Uterus (tissue), 4 donors: ENCODE measurements around the gene CEACAM6. TPM values are rescaled to one million over a fixed set of nuclear protein-coding genes. Genes with fewer than 3 reads are reported as not detected.
A peak's percentile ranks its signal among the peaks of the same experiment; 100 is the strongest.
"Not testable (repeated sequence)": the region's sequence is repeated elsewhere in the genome, so short reads cannot be mapped to it uniquely, and the experiment has no call there.

Experiments
- DNase-seq, 2 donors: peaks; one replicate each; pipeline ENCODE4 v3.0.0-alpha.2; 2019 to 2020
- H3K27ac ChIP-seq, 2 donors: fragments of 200-600 bp; sonication (generic); 1 replicate in 1 of 2; 2 replicates in 1 of 2; pipeline ENCODE4 v1.5.1; 2016 to 2018
- H3K27me3 ChIP-seq, 2 donors: fragments of 200-600 bp; sonication (generic); one replicate each; pipeline ENCODE4 v1.5.1; 2018 to 2019; ENCODE audit warnings: control low read depth in 1 of 2
- H3K36me3 ChIP-seq, 2 donors: fragments of 200-600 bp; sonication (generic); one replicate each; pipeline ENCODE4 v1.5.1; 2019; ENCODE audit warnings: control low read depth in 1 of 2
- H3K4me1 ChIP-seq, 2 donors: fragments of 200-600 bp; sonication (generic); one replicate each; pipeline ENCODE4 v1.5.1; 2018 to 2019; ENCODE audit warnings: control low read depth in 1 of 2
- H3K4me3 ChIP-seq, 2 donors: fragments of 200-600 bp; sonication (generic); 1 replicate in 1 of 2; 2 replicates in 1 of 2; pipeline ENCODE4 v1.5.1; 2018 to 2019; ENCODE audit warnings: mild to moderate bottlenecking in 1 of 2
- H3K9me3 ChIP-seq, 2 donors: fragments of 200-600 bp; sonication (generic); one replicate each; pipeline ENCODE4 v1.5.1; 2019; ENCODE audit warnings: control low read depth in 1 of 2
- POLR2A ChIP-seq, 2 donors: fragments of 450-650 bp; IDR thresholded peaks; one replicate each; pipeline ENCODE4 v1.6.1; 2016; ENCODE audit warnings: antibody characterized with exemption in 2 of 2, mild to moderate bottlenecking in 1 of 2, moderate library complexity in 1 of 2
- intact Hi-C: fragments of 100-400 bp; cut with DNase I; formaldehyde crosslinking; loops from one replicate; pipeline ENCODE4 v1.15.1; 2023; ENCODE audit warnings: low total_unique reads
- total RNA-seq, 4 donors: library from RNA; depleted of rRNA in 3 of 4; stranded (reverse); fragments of >200 nt in 3 of 4; gene quantifications; one replicate each; pipeline versions ENCODE4 v1.1.0 to v1.2.4, GENCODE V29; 2014 to 2023
- TF ChIP-seq, protein P1 (sequence below), 4 experiments: fragments of 200-600 bp in 2 of 4; fragments of 450-650 bp in 2 of 4; sonication (generic) in 2 of 4; IDR thresholded peaks; one replicate each; pipeline ENCODE4 v1.5.1; 2016 to 2019; ENCODE audit warnings: antibody characterized with exemption in 4 of 4, mild to moderate bottlenecking in 2 of 4, moderate library complexity in 1 of 4
- donor health status: DM: yes; HTN: yes; CAD: no.

The CEACAM6 gene
- total RNA-seq, 4 donors from 2014 or later: 0.41 TPM; not detected in 3

DNA sequence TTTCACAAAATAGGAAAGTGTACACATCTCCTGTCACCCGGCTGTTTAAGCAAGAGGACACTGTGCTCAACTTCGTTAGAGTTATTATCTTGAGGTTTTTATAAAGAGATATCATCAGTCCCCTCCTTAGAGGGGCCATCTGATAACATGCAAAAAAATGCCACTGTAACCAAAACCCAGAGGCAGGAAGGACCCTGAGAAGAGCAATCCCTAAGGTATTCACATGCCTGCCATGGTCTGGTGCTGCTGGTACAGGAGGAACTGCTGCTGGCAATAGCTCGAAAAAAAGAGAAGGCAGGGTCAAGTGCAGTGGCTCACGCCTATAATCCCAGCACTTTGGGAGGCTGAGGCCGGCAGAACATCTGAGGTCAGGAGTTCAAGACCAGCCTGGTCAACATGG is 28.3 kb downstream of the CEACAM6 start:
- intact Hi-C loops: no loop called here
- Histone ChIP-seq H3K9me3 (no peaks in the 10 kb centered on the region), H3K27ac (no peak overlapping the region), H3K4me3 (no peak overlapping the region), H3K4me1 (no peaks in the 10 kb centered on the region), H3K27me3 (peaks cover 0 to 13% of the 10 kb centered on the region in 2 donors), H3K36me3 (no peaks in the 10 kb centered on the region)
- DNase-seq: no peak
- no peak for TF ChIP-seq POLR2A (IDR thresholded peaks at IDR 0.05)
- TF ChIP-seq, protein P1, sequence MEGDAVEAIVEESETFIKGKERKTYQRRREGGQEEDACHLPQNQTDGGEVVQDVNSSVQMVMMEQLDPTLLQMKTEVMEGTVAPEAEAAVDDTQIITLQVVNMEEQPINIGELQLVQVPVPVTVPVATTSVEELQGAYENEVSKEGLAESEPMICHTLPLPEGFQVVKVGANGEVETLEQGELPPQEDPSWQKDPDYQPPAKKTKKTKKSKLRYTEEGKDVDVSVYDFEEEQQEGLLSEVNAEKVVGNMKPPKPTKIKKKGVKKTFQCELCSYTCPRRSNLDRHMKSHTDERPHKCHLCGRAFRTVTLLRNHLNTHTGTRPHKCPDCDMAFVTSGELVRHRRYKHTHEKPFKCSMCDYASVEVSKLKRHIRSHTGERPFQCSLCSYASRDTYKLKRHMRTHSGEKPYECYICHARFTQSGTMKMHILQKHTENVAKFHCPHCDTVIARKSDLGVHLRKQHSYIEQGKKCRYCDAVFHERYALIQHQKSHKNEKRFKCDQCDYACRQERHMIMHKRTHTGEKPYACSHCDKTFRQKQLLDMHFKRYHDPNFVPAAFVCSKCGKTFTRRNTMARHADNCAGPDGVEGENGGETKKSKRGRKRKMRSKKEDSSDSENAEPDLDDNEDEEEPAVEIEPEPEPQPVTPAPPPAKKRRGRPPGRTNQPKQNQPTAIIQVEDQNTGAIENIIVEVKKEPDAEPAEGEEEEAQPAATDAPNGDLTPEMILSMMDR (IDR thresholded peaks at IDR 0.05): no peak

DNA sequence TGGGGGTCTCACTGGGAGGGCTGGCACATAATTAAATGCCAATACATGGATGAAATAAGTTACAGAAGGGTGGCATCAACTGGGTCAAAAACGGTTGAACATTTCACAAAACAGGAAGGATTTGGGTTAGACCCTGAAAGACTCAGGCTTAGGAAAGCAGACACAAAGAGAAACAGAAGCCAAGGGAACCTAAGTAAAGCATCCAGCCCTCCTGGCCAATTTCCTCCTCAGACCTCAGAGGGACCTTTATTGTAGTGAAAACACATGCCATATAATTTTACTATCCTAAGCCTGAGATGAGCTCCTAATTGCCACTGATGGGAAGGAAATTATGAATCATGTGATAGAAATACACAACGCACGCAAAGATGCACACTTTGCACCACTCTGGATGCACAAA is 29.0 kb downstream of the CEACAM6 start:
- Histone ChIP-seq H3K27me3 (peaks cover 0 to 13% of the 10 kb centered on the region in 2 donors), H3K36me3 (no peaks in the 10 kb centered on the region), H3K4me3 (no peak overlapping the region), H3K9me3 (no peaks in the 10 kb centered on the region), H3K27ac (no peak overlapping the region), H3K4me1 (no peaks in the 10 kb centered on the region)
- TF ChIP-seq, protein P1 (IDR thresholded peaks at IDR 0.05): no peak
- no peak for TF ChIP-seq POLR2A (IDR thresholded peaks at IDR 0.05)
- no peak for DNase-seq
- intact Hi-C loops: no loop called here

DNA sequence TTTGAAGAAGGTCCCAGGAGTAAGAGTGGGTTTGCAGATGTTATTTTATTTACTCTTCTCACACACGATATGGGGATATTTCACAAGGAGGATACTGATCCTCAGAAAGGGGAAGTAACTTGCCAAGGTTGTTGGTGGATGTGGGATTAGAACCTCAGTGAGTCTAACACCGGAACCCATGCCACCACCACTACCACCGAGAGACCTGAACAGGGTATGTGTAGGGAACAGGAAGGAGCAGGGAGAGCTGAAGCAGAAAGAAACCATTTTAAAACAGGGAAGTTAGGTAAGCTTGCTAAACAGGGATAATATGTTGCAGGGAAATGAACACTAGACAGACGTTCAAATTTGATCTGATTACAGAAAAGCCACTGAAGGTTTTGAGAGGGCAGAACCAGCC is 29.4 kb downstream of the CEACAM6 start:
- no peak for DNase-seq
- no peaks in the 10 kb centered on the region for H3K9me3 ChIP-seq
- TF ChIP-seq, protein P1 (IDR thresholded peaks at IDR 0.05): no peak
- no peak for TF ChIP-seq POLR2A (IDR thresholded peaks at IDR 0.05)
- H3K4me3 ChIP-seq: no peak overlapping the region
- H3K36me3 ChIP-seq: no peaks in the 10 kb centered on the region
- intact Hi-C loops: no loop called here
- peaks cover 0 to 13% of the 10 kb centered on the region in 2 donors for H3K27me3 ChIP-seq
- H3K27ac ChIP-seq: no peak overlapping the region
- H3K4me1 ChIP-seq: no peaks in the 10 kb centered on the region

DNA sequence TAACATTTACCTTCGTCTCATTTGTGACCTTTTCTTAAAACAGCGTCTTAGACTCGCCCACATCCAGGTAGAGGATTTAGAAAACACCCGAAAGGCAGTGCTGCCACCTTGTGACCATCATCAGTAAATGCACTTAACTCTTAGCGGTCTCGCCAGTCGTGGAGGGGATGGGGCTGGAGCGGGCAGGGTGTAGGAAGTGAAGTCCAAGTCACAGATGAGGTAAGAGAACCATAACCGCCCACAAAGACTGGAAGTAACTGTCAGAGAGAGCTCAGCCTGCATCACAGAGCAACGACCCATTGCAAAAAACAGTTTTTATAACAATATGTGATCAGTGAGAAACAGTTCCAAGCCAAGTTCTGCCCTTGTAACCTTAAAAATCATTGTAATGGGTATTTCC is 30.3 kb downstream of the CEACAM6 start:
- Histone ChIP-seq H3K4me3 (no peak overlapping the region), H3K27ac (no peak overlapping the region), H3K4me1 (no peaks in the 10 kb centered on the region), H3K27me3 (peaks cover 0 to 13% of the 10 kb centered on the region in 2 donors), H3K9me3 (no peaks in the 10 kb centered on the region), H3K36me3 (no peaks in the 10 kb centered on the region)
- intact Hi-C loops: no loop called here
- TF ChIP-seq, protein P1 (IDR thresholded peaks at IDR 0.05): peak; percentile 39 to 51 (median 44)
- TF ChIP-seq POLR2A (IDR thresholded peaks at IDR 0.05): no peak
- DNase-seq: peak in 1 of 2 donors; percentile 22

DNA sequence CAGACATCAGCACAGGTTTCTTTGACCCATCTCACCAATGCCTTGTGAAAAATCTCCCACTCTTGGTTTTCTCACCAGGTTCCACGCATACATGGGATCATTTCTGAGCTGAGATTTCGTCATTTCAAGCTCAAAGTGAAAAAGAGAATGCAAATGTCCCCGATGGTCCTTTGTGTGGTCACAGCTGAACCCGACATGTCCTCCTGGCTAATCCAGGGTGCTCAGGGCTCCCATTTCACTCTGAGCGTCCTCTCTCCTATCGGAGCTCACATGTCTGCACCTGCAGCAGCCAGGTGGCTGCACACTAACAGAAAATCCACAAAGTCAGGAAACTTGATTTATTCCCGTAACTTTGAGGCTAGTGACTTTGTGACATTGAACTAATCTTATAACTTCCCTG is 31.7 kb downstream of the CEACAM6 start:
- H3K4me1 ChIP-seq: no peaks in the 10 kb centered on the region
- intact Hi-C loops: no loop called here

DNA sequence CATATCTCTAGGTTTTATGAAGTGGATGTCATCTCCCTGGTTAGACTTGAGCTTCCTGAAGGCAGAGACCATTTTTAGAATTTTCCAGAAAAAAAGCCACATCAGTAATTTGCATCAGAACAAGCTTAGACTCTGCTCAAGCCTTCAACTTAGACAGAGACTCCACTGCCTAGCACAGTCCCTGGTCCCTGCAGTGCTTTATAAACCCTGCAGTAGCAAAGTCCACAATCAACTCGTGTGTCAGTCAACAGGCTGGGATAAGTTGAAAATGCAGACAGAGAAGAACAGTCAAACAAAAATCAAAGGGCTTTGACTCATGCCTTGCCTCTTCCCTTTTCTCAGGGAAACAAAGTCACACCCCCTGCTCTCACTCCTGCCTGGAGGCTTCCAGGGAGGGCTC is 33.2 kb downstream of the CEACAM6 start:
- DNase-seq, intact Hi-C loops, H3K27me3 ChIP-seq, H3K4me3 ChIP-seq, H3K36me3 ChIP-seq, H3K27ac ChIP-seq, H3K9me3 ChIP-seq, H3K4me1 ChIP-seq: not testable (repeated sequence)

More for the DNA sequence above, 31.7 kb downstream of the CEACAM6 start:
- no peaks in the 10 kb centered on the region for H3K9me3 ChIP-seq
- no peak overlapping the region for H3K4me3 ChIP-seq
- no peak overlapping the region for H3K27ac ChIP-seq
- peaks cover 0 to 13% of the 10 kb centered on the region in 2 donors for H3K27me3 ChIP-seq
- H3K36me3 ChIP-seq: no peaks in the 10 kb centered on the region
- TF ChIP-seq, protein P1 (IDR thresholded peaks at IDR 0.05): no peak
- no peak for TF ChIP-seq POLR2A (IDR thresholded peaks at IDR 0.05)
- DNase-seq: no peak

DNA sequence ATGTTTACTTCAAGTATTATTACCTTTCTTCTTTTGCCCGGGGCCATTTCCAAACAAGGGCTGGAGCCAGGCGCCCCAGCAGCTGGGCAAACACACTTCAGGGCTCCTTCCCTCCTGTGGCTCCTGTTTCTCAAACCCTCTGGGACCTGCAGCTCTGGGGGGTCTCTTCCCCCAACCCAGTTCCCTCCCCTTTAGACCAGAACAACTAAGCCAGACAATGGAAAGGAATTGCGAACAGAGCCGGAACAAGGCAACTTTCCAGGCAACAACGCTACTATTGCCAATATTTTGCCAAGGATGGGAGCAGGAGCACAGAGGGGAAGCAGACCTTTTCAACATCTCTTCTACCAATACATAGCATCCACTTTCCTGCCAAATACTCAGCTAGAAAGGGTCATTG is 33.7 kb downstream of the CEACAM6 start:
- H3K4me1 ChIP-seq, intact Hi-C loops, H3K27me3 ChIP-seq, H3K27ac ChIP-seq, H3K36me3 ChIP-seq, H3K9me3 ChIP-seq, H3K4me3 ChIP-seq, DNase-seq: not testable (repeated sequence)
